ENCODE measurements around the gene ZDHHC11B.

GRCh38 chr5:815449-815848 lies 30.9 kb upstream of the ZDHHC11B start:
- TF ChIP-seq EZH2phosphoT487 (IDR thresholded peaks at IDR 0.05) (no peak), CTCF (IDR thresholded peaks at IDR 0.05) (no peak), EZH2 (IDR thresholded peaks at IDR 0.05) (no peak)

All from neural progenitor cell (in vitro differentiated cells).